Measurements from ENCODE around the gene BCAM. TPM values are rescaled to one million over a fixed set of nuclear protein-coding genes. Genes with fewer than 3 reads are reported as not detected.
A peak's percentile ranks its signal among the peaks of the same experiment; 100 is the strongest.

BCAM gene
- total RNA-seq: 10 to 100 TPM; 20.0 to 44.9 (median 25.0) TPM
- 10 to 100 TPM; 12.5 to 15.8 (median 15.7) TPM for polyA plus RNA-seq
- long read RNA-seq, donor 1, transcript BCAM-201 (15 exons, 2,453 nt): major isoform, 9 of 13 reads
- long read RNA-seq, donor 1, partial matches to known transcripts: 3 of 13 reads
- long read RNA-seq, donor 1, other reads (novel, unspliced or antisense): 1 of 13 reads
- long read RNA-seq, donor 2, transcript BCAM-201 (15 exons, 2,453 nt): major isoform, 6 of 8 reads
- long read RNA-seq, donor 2, partial matches to known transcripts: 1 of 8 reads
- long read RNA-seq, donor 2, other reads (novel, unspliced or antisense): 0 of 8 reads

GRCh38 chr19:44808463-44809371 is at the start of gene BCAM:
Gene BCAM (plus strand): TSS chr19:44809103. CDS start chr19:44809125, 22 bp downstream.
- 1 to 3% (median 1%) methylated on average over 51 to 59 of the region's 59 CpGs for WGBS, 3 donors
- H3K4me1 ChIP-seq: peaks cover 18% of the 10 kb centered on the region

GRCh38 chr19:44762038-44762437 is 46.9 kb upstream of the BCAM start:
- peaks cover 13% of the 10 kb centered on the region for H3K4me1 ChIP-seq
- H3K4me3 ChIP-seq: no peak overlapping the region
- intact Hi-C loops (cut with DNase I): no loop called here
- H3K36me3 ChIP-seq (ENCODE audit: insufficient read depth in 1 of 2, low read depth in 1 of 2): peaks cover 0 to 37% of the 10 kb centered on the region in 2 donors
- 50 to 72% (median 50%) methylated on average over 8 of the region's 8 CpGs for WGBS, 3 donors
- no peak for DNase-seq
- TF ChIP-seq CTCF (IDR thresholded peaks at IDR 0.05): no peak
- no peaks in the 10 kb centered on the region for H3K9me3 ChIP-seq
- ATAC-seq: peak in 2 of 4 donors; percentile 18 to 46
- H3K27ac ChIP-seq: peak overlapping the region; percentile 46
- H3K27me3 ChIP-seq (ENCODE audit: insufficient read depth in 3 of 3, low read length in 2 of 3): no peaks in the 10 kb centered on the region

More at GRCh38 chr19:44808463-44809371, at the start of gene BCAM:
- DNase-seq: peak; percentile 84 to 86
- Histone ChIP-seq H3K4me3 (peak within 1 kb of the TSS; percentile 78), H3K9me3 (no peaks in the 10 kb centered on the region), H3K36me3 (ENCODE audit: insufficient read depth in 1 of 2, low read depth in 1 of 2) (peaks cover 0 to 6% of the 10 kb centered on the region in 2 donors), H3K27ac (peak within 1 kb of the TSS; percentile 68), H3K27me3 (ENCODE audit: insufficient read depth in 3 of 3, low read length in 2 of 3) (no peaks in the 10 kb centered on the region)
- ATAC-seq: peak; percentile 77 to 90 (median 82)
- TF ChIP-seq CTCF (IDR thresholded peaks at IDR 0.05): no peak
- intact Hi-C loops (cut with DNase I): loop anchor here in 1 of 2 donors (5.0 kb wide), 1 partner anchor 34 kb away; no protein-coding TSS in a partner anchor

GRCh38 chr19:44765033-44765948 is 43.6 kb upstream of the BCAM start:
- intact Hi-C loops (cut with DNase I): no loop called here
- Histone ChIP-seq H3K36me3 (ENCODE audit: insufficient read depth in 1 of 2, low read depth in 1 of 2) (peaks cover 0 to 9% of the 10 kb centered on the region in 2 donors), H3K27me3 (ENCODE audit: insufficient read depth in 3 of 3, low read length in 2 of 3) (no peaks in the 10 kb centered on the region), H3K4me3 (no peak overlapping the region), H3K4me1 (no peaks in the 10 kb centered on the region), H3K27ac (no peak overlapping the region), H3K9me3 (no peaks in the 10 kb centered on the region)
- no peak for TF ChIP-seq CTCF (IDR thresholded peaks at IDR 0.05)
- WGBS, 3 donors: 86 to 89% (median 87%) methylated on average over 22 of the region's 22 CpGs
- no peak for DNase-seq
- ATAC-seq: no peak

- H3K27ac ChIP-seq: no peak overlapping the region
- no peaks in the 10 kb centered on the region for H3K4me1 ChIP-seq
- intact Hi-C loops (cut with DNase I): no loop called here
- no peak for TF ChIP-seq CTCF (IDR thresholded peaks at IDR 0.05)
- ATAC-seq (no peak), DNase-seq (no peak)
- no peak overlapping the region for H3K4me3 ChIP-seq
- H3K36me3 ChIP-seq (ENCODE audit: insufficient read depth in 1 of 2, low read depth in 1 of 2): peaks cover 0 to 3% of the 10 kb centered on the region in 2 donors
- H3K9me3 ChIP-seq: no peaks in the 10 kb centered on the region
- 86 to 90% (median 87%) methylated on average over 3 of the region's 3 CpGs for WGBS, 3 donors
- H3K27me3 ChIP-seq (ENCODE audit: insufficient read depth in 3 of 3, low read length in 2 of 3): no peaks in the 10 kb centered on the region
These were observed 43.0 kb upstream of the BCAM start for GRCh38 chr19:44765949-44766335.
